Suprapubic skin (tissue), 4 donors: ENCODE data around the gene CNOT6L.

Experiments used
- EP300 ChIP-seq: sonication (generic); formaldehyde crosslinking; IDR thresholded peaks from one replicate; pipeline ENCODE4 v1.6.1; 2017; ENCODE audit warnings: antibody characterized with exemption
- POLR2A ChIP-seq, 2 donors: fragments of 450-650 bp; IDR thresholded peaks; one replicate each; pipeline ENCODE4 v1.6.1; 2017; ENCODE audit warnings: antibody characterized with exemption in 2 of 2, mild to moderate bottlenecking in 2 of 2, moderate library complexity in 2 of 2
- POLR2AphosphoS5 ChIP-seq, 3 donors: sonication (generic); formaldehyde crosslinking; IDR thresholded peaks; one replicate each; pipeline ENCODE4 v1.6.1; 2017; ENCODE audit warnings: antibody characterized with exemption in 3 of 3
- TF ChIP-seq, protein P1 (sequence below), 2 donors: fragments of 200-600 bp in 1 of 2; fragments of 450-650 bp in 1 of 2; sonication (generic) in 1 of 2; IDR thresholded peaks; one replicate each; pipeline ENCODE4 v1.5.1; 2016 to 2019; ENCODE audit warnings: antibody characterized with exemption in 2 of 2, mild to moderate bottlenecking in 1 of 2, moderate library complexity in 1 of 2

DNA sequence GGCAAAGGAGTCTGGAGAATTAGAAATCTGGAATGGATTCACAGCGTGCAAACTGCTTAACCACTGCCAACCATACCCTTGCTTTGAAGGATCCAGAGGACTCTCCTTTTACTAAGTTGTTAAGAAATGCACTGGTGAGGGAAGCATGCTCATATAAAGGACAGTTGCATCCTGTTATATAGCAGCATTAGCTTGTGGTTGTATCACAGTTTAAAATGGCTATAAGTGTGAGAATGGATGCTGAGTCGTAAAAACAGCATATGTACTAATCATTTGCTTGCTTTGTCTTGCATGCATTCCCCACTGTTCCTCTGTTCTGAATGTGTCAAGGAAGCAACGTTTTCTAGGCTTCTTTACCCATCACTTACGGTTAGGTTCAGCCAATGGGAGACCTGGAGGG lies 112.5 kb downstream of the CNOT6L start:
- no peak for TF ChIP-seq EP300
- TF ChIP-seq, protein P1, sequence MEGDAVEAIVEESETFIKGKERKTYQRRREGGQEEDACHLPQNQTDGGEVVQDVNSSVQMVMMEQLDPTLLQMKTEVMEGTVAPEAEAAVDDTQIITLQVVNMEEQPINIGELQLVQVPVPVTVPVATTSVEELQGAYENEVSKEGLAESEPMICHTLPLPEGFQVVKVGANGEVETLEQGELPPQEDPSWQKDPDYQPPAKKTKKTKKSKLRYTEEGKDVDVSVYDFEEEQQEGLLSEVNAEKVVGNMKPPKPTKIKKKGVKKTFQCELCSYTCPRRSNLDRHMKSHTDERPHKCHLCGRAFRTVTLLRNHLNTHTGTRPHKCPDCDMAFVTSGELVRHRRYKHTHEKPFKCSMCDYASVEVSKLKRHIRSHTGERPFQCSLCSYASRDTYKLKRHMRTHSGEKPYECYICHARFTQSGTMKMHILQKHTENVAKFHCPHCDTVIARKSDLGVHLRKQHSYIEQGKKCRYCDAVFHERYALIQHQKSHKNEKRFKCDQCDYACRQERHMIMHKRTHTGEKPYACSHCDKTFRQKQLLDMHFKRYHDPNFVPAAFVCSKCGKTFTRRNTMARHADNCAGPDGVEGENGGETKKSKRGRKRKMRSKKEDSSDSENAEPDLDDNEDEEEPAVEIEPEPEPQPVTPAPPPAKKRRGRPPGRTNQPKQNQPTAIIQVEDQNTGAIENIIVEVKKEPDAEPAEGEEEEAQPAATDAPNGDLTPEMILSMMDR (IDR thresholded peaks at IDR 0.05) = no peak
- TF ChIP-seq POLR2AphosphoS5 (IDR thresholded peaks at IDR 0.05) = no peak
- TF ChIP-seq POLR2A (IDR thresholded peaks at IDR 0.05) = no peak
